ENCODE results near the gene NR3C2. TPM values are rescaled to one million over a fixed set of nuclear protein-coding genes. Genes with fewer than 3 reads are reported as not detected.

NR3C2 gene
- total and polyA plus RNA-seq, 2 of the 4 experiments (the other 2 are of a cell fraction): 1.1 to 2.3 TPM

- Histone ChIP-seq H3K79me1 (ENCODE audit: low read depth in 1 of 2, low read length in 2 of 2) (no peaks in the 10 kb centered on the region), H3K14ac (replicated peaks; ENCODE audit: low read depth, low read length) (no peak overlapping the region), H2BK15ac (ENCODE audit: low read depth, low read length) (no peak overlapping the region), H2BK20ac (ENCODE audit: low read depth, low read length) (no peak overlapping the region), H4K5ac (ENCODE audit: low read depth, low read length) (no peak overlapping the region), H3K18ac (ENCODE audit: low read depth, low read length) (no peak overlapping the region), H2AK5ac (ENCODE audit: low read depth, low read length) (no peak overlapping the region), H3K27me3 (ENCODE audit: control insufficient read depth, insufficient read depth, low read length) (peaks cover 13% of the 10 kb centered on the region), H2AK9ac (replicated peaks; ENCODE audit: low read depth, low read length, poor library complexity) (no peak overlapping the region), H3K56ac (ENCODE audit: extremely low read depth, insufficient read depth, low read length) (no peak overlapping the region), H3K4me1 (ENCODE audit: control insufficient read depth, insufficient read depth, low read length) (no peaks in the 10 kb centered on the region), H2AFZ (replicated peaks; ENCODE audit: low read length, poor library complexity) (no peak overlapping the region), H2BK120ac (ENCODE audit: low read depth, low read length) (no peak overlapping the region), H3K4ac (ENCODE audit: low read depth, low read length) (no peak overlapping the region), H3K23ac (ENCODE audit: low read depth, low read length) (no peak overlapping the region), H3K9me3 (ENCODE audit: control insufficient read depth, insufficient read depth, low read length) (no peaks in the 10 kb centered on the region), H3K36me3 (ENCODE audit: control insufficient read depth, insufficient read depth, low read length) (no peaks in the 10 kb centered on the region), H3K9me1 (ENCODE audit: insufficient read depth, low read length) (no peaks in the 10 kb centered on the region), H3K4me3 (ENCODE audit: insufficient read depth, low read depth, low read length) (no peak overlapping the region), H3K27ac (ENCODE audit: insufficient read depth, low read length) (no peak overlapping the region), H4K91ac (ENCODE audit: insufficient read depth, low read depth, low read length) (no peak overlapping the region), H4K8ac (ENCODE audit: low read depth in 2 of 2, low read length in 2 of 2) (no peak overlapping the region), H4K20me1 (ENCODE audit: insufficient read depth, low read length) (no peaks in the 10 kb centered on the region), H3K4me2 (ENCODE audit: low read depth, low read length) (no peak overlapping the region), H3K9ac (ENCODE audit: low read depth, low read length) (no peak overlapping the region), H2BK5ac (ENCODE audit: low read depth, low read length, poor library complexity, severe bottlenecking) (no peak overlapping the region)
- in situ Hi-C loops (cut with MboI; ENCODE audit: low sequenced_read_pairs): no loop called here
- no TSS peak for BruUV-seq (replicated peaks)
- dilution Hi-C loops (cut with HindIII; ENCODE audit: low sequenced_read_pairs, unreplicated experiment): no loop called here
- no CpG with 5 or more reads among the region's 2 CpGs for WGBS, 2 experiments (ENCODE audit: extremely low coverage in 2 of 2, insufficient read length in 1 of 2)
- ATAC-seq (ENCODE audit: low read depth) (no peak), DNase-seq (no peak)
- POLR2A ChIA-PET (ENCODE audit: unreplicated experiment): no interaction called here
- CTCF ChIA-PET: no interaction called here
- intact Hi-C loops (cut with micrococcal nuclease): loop anchor here (5.0 kb wide), 1 partner anchor 1447 kb away; no protein-coding TSS in a partner anchor
- TF ChIP-seq FOS (IDR thresholded peaks at IDR 0.05; ENCODE audit: low read depth, low read length): no peak
- TF ChIP-seq MAFK (IDR thresholded peaks at IDR 0.05; ENCODE audit: low read depth, low read length): no peak
- no peak for TF ChIP-seq CTCF (conservative IDR thresholded peaks at IDR 0.05; ENCODE audit: low read depth, low read length)
- no peak for TF ChIP-seq MAZ (IDR thresholded peaks at IDR 0.05; ENCODE audit: borderline replicate concordance, low read depth, low read length)
- TF ChIP-seq RCOR1 (IDR thresholded peaks at IDR 0.05; ENCODE audit: insufficient replicate concordance, low read length): no peak
Observed at GRCh38 chr4:148449921-148450320, 7.7 kb upstream of the NR3C2 start.

Measured in IMR-90 (cell line).